ENCODE measurements around the gene EEFSEC. TPM values are rescaled to one million over a fixed set of nuclear protein-coding genes. Genes with fewer than 3 reads are reported as not detected.

EEFSEC gene
- total RNA-seq, 1 experiment from 2014 or later = 15.4 TPM

DNA sequence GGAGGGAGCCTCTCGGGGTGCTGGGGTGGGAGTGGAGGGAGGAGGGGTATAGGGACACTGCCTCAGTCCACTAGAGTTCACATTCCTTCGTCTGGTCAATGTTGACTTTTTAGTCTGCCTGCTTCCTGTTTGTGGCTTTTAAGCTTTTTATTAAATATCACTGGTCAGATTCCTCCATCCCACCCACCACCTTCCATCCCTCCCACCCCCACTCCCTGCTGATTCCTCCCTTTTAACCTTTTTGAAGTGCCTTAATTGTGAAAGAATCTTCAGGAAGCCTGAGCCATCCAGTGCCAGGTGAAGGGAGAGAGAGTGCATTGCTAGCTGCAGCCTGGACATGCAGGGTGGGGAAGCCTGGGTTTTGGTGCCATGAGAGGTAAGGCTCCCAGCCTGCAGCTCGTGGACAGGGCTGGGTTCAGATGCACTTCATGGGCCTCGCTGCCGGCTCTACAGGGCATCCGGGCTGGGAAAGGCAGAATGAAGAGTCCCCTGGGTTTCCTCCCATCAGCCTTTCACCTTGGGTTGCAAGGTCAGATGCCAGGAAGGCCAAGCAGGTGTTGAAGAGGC lies 207.5 kb downstream of the EEFSEC start:
- TF ChIP-seq SIN3A (IDR thresholded peaks at IDR 0.05; ENCODE audit: borderline replicate concordance, insufficient read depth, low read depth, low read length) (no peak), REST (IDR thresholded peaks at IDR 0.05; ENCODE audit: insufficient read depth in 1 of 2, low read depth in 2 of 2, low read length in 1 of 2) (no peak), CTCF (IDR thresholded peaks at IDR 0.05) (no peak), POLR2AphosphoS5 (IDR thresholded peaks at IDR 0.05; ENCODE audit: low read depth, low read length) (no peak), TCF7L2 (IDR thresholded peaks at IDR 0.05; ENCODE audit: low read depth, low read length) (no peak)
- Histone ChIP-seq H3K4me3 (ENCODE audit: low read depth in 2 of 2, low read length in 2 of 2) (no peak overlapping the region), H3K9me3 (ENCODE audit: control insufficient read depth, insufficient read depth, low read depth, low read length) (no peaks in the 10 kb centered on the region), H3K4me1 (ENCODE audit: control insufficient read depth, insufficient read depth, low read length) (no peaks in the 10 kb centered on the region; the same call in 1 of the 2 replicates), H3K27me3 (ENCODE audit: control insufficient read depth, insufficient read depth, low read length) (no peaks in the 10 kb centered on the region), H3K36me3 (ENCODE audit: control insufficient read depth, insufficient read depth, low read length) (no peaks in the 10 kb centered on the region), H3K27ac (ENCODE audit: low read length) (no peak overlapping the region)
- no TSS peak for BruUV-seq (replicated peaks)
- intact Hi-C loops (cut with micrococcal nuclease; ENCODE audit: unreplicated experiment) (no loop called here), in situ Hi-C loops (cut with HindIII; ENCODE audit: low pct_unique_long_range_greater_than_20kb, low sequenced_read_pairs) (no loop called here)
- ChIA-PET POLR2A (no interaction called here), CTCF (no interaction called here)
- ATAC-seq (no peak), DNase-seq (ENCODE audit: low read depth, low spot score) (no peak)

GRCh38 chr3:128362026-128362965 lies 209.0 kb downstream of the EEFSEC start:
- Histone ChIP-seq H3K4me1 (ENCODE audit: control insufficient read depth, insufficient read depth, low read length) (no peaks in the 10 kb centered on the region; the same call in 1 of the 2 replicates), H3K36me3 (ENCODE audit: control insufficient read depth, insufficient read depth, low read length) (no peaks in the 10 kb centered on the region), H3K4me3 (ENCODE audit: low read depth in 2 of 2, low read length in 2 of 2) (no peak overlapping the region), H3K9me3 (ENCODE audit: control insufficient read depth, insufficient read depth, low read depth, low read length) (no peaks in the 10 kb centered on the region), H3K27ac (ENCODE audit: low read length) (no peak overlapping the region), H3K27me3 (ENCODE audit: control insufficient read depth, insufficient read depth, low read length) (no peaks in the 10 kb centered on the region)
- ATAC-seq = no peak
- BruUV-seq (replicated peaks) = no TSS peak
- DNase-seq (ENCODE audit: low read depth, low spot score) = no peak
- ChIA-PET POLR2A (interaction anchor here (1.0 kb wide), 1 partner anchor 189 kb away, joined by 3 read pairs; no protein-coding TSS in a partner anchor), CTCF (no interaction called here)
- TF ChIP-seq SIN3A (IDR thresholded peaks at IDR 0.05; ENCODE audit: borderline replicate concordance, insufficient read depth, low read depth, low read length) (no peak), POLR2AphosphoS5 (IDR thresholded peaks at IDR 0.05; ENCODE audit: low read depth, low read length) (no peak), TCF7L2 (IDR thresholded peaks at IDR 0.05; ENCODE audit: low read depth, low read length) (no peak), REST (IDR thresholded peaks at IDR 0.05; ENCODE audit: insufficient read depth in 1 of 2, low read depth in 2 of 2, low read length in 1 of 2) (no peak), CTCF (IDR thresholded peaks at IDR 0.05) (no peak)
- intact Hi-C loops (cut with micrococcal nuclease; ENCODE audit: unreplicated experiment) = no loop called here
- in situ Hi-C loops (cut with HindIII; ENCODE audit: low pct_unique_long_range_greater_than_20kb, low sequenced_read_pairs) = no loop called here

All from Panc1 (cell line).